A549 (cell line): ENCODE measurements around the gene MAP2K6. TPM values are rescaled to one million over a fixed set of nuclear protein-coding genes. Genes with fewer than 3 reads are reported as not detected.

Experiments
- ATAC-seq, 2 experiments: fragments of 200-7000 bp in 1 of 2; fragments of >200 bp in 1 of 2; cut with Nextera tagmentation in 1 of 2; cut with Tn5 transposase in 1 of 2; 3 replicates each; pipeline versions ENCODE4 v1.8.0 to v1.9.1; 2018 to 2020; ENCODE audit warnings: mild to moderate bottlenecking in 1 of 2, moderate library complexity in 1 of 2
- CTCF ChIA-PET: fragments of 300-600 bp; sonication (Branson Sonifier 250); formaldehyde crosslinking; extraction: SDS; loops from one replicate; lab custom pipeline; 2021; ENCODE audit warnings: antibody characterized with exemption, inconsistent platforms; lab: Yijun Ruan, JAX
- POLR2A ChIA-PET: fragments of 350-600 bp; formaldehyde crosslinking; extraction: SDS; loops from one replicate; lab custom pipeline; 2021; ENCODE audit warnings: antibody characterized with exemption, inconsistent platforms; lab: Yijun Ruan, JAX
- DNase-seq, 2 experiments: peaks; one replicate each; pipeline versions ENCODE4 v3.0.0 to v3.0.0-alpha.2; 2011 to 2016; ENCODE audit warnings: low read depth in 1 of 2, low spot score in 1 of 2
- FAIRE-seq: peaks from 2 replicates; lab custom pipeline; 2011; peaks lifted over from hg19 to GRCh38; lab: Jason Lieb, UNC
- H3K27ac ChIP-seq, 2 experiments: fragments of >200 bp; sonication (Bioruptor Twin); formaldehyde crosslinking; 3 replicates each; pipeline ENCODE4 v1.5.1; 2016 to 2017
- H3K4me1 ChIP-seq: fragments of >200 bp; sonication (Bioruptor Twin); formaldehyde crosslinking; 3 replicates; pipeline ENCODE4 v1.6.1; 2016
- H3K4me2 ChIP-seq: fragments of >200 bp; sonication (Bioruptor Twin); formaldehyde crosslinking; 3 replicates; pipeline ENCODE4 v1.6.1; 2016
- H3K4me3 ChIP-seq: fragments of >200 bp; sonication (Bioruptor Twin); formaldehyde crosslinking; 3 replicates; pipeline ENCODE4 v1.5.1; 2016
- H3K9me3 ChIP-seq: fragments of >200 bp; sonication (Bioruptor Twin); formaldehyde crosslinking; 3 replicates; pipeline ENCODE4 v1.6.1; 2016
- CBX2 ChIP-seq: fragments of 200-600 bp; sonication (generic); IDR thresholded peaks from 2 replicates; pipeline ENCODE4 v1.6.1; 2016; ENCODE audit warnings: low read depth, mild to moderate bottlenecking, borderline replicate concordance
- CEBPB ChIP-seq, 2 experiments: fragments of >200 bp in 1 of 2; sonication (Bioruptor Twin) in 1 of 2; formaldehyde crosslinking in 1 of 2; IDR thresholded peaks; 2 replicates each; pipeline ENCODE4 v1.6.1; 2012 to 2016
- CHD4 ChIP-seq: fragments of 200-600 bp; sonication (generic); IDR thresholded peaks from 2 replicates; pipeline ENCODE4 v1.6.1; 2016; ENCODE audit warnings: antibody characterized with exemption, mild to moderate bottlenecking, borderline replicate concordance
- FOSB ChIP-seq: fragments of 250-450 bp; sonication (Bioruptor Pico); IDR thresholded peaks from 2 replicates; pipeline ENCODE4 v1.5.0; 2020; ENCODE audit warnings: mild to moderate bottlenecking, moderate library complexity
- FOSL2 ChIP-seq, 2 experiments: fragments of 450-650 bp in 1 of 2; fragments of >200 bp in 1 of 2; sonication (Bioruptor Twin) in 1 of 2; formaldehyde crosslinking; IDR thresholded peaks; 2 replicates each; pipeline versions ENCODE4 v1.5.0 to v1.6.1; 2016 to 2020; ENCODE audit warnings: mild to moderate bottlenecking in 1 of 2, moderate library complexity in 1 of 2
- GATA3 ChIP-seq: IDR thresholded peaks from 2 replicates; pipeline ENCODE4 v1.6.1; 2012; ENCODE audit warnings: borderline replicate concordance
- HDAC2 ChIP-seq: fragments of 200-600 bp; sonication (generic); IDR thresholded peaks from 2 replicates; pipeline ENCODE4 v1.6.1; 2016
- HEYL ChIP-seq: fragments of 250-450 bp; sonication (Bioruptor Pico); IDR thresholded peaks from 2 replicates; pipeline ENCODE4 v1.8.0; 2021; ENCODE audit warnings: mild to moderate bottlenecking, moderate library complexity
- HOXB5 ChIP-seq: fragments of 250-450 bp; sonication (Bioruptor Pico); IDR thresholded peaks from 2 replicates; pipeline ENCODE4 v1.5.0; 2020; ENCODE audit warnings: mild to moderate bottlenecking, moderate library complexity
- MAFK ChIP-seq: fragments of 450-650 bp; IDR thresholded peaks from 2 replicates; pipeline ENCODE4 v1.6.1; 2014; ENCODE audit not compliant: partially characterized antibody
- MYC ChIP-seq: IDR thresholded peaks from 2 replicates; pipeline ENCODE4 v1.6.1; 2012; ENCODE audit warnings: mild to moderate bottlenecking, inconsistent platforms, low read length, improper control_type of control experiment, borderline replicate concordance
- NFE2L2 ChIP-seq: fragments of 150-350 bp; conservative IDR thresholded peaks from 2 replicates; pipeline ENCODE4 v1.6.1; 2014; ENCODE audit warnings: low read length
- PHF8 ChIP-seq: fragments of 200-600 bp; sonication (generic); IDR thresholded peaks from 2 replicates; pipeline ENCODE4 v1.6.1; 2016; ENCODE audit warnings: low read depth, mild to moderate bottlenecking, antibody characterized with exemption, moderate library complexity, borderline replicate concordance
- POLR2A ChIP-seq: IDR thresholded peaks from 2 replicates; pipeline ENCODE4 v1.6.1; 2012; ENCODE audit warnings: mild to moderate bottlenecking, low read length
- POLR2AphosphoS2 ChIP-seq: conservative IDR thresholded peaks from 2 replicates; pipeline ENCODE4 v1.6.1; 2012; ENCODE audit warnings: low read length, improper control_type of control experiment, inconsistent platforms
- RFX5 ChIP-seq: fragments of 450-650 bp; IDR thresholded peaks from 2 replicates; pipeline ENCODE4 v1.7.1; 2014; ENCODE audit warnings: antibody characterized with exemption, mild to moderate bottlenecking, moderate library complexity
- TFCP2L1 ChIP-seq: fragments of 250-450 bp; sonication (Bioruptor Pico); IDR thresholded peaks from 2 replicates; pipeline ENCODE4 v1.5.0; 2021; ENCODE audit warnings: mild to moderate bottlenecking
- TP53 ChIP-seq: fragments of 250-450 bp; sonication (Bioruptor Pico); IDR thresholded peaks from 2 replicates; pipeline ENCODE4 v1.5.0; 2021; ENCODE audit warnings: mild to moderate bottlenecking, moderate library complexity
- ZC3H11A ChIP-seq: fragments of 450-650 bp; IDR thresholded peaks from 2 replicates; pipeline ENCODE4 v1.6.1; 2014; ENCODE audit warnings: antibody characterized with exemption, mild to moderate bottlenecking
- ZFP36 ChIP-seq: fragments of 450-650 bp; IDR thresholded peaks from 2 replicates; pipeline ENCODE4 v1.6.1; 2014; ENCODE audit warnings: borderline replicate concordance; ENCODE audit not compliant: partially characterized antibody
- ZNF302 ChIP-seq: fragments of 250-450 bp; sonication (Bioruptor Pico); IDR thresholded peaks from 2 replicates; pipeline ENCODE4 v1.9.0; 2021; ENCODE audit warnings: inconsistent platforms, mild to moderate bottlenecking, moderate library complexity
- WGBS: methylation state at CpG from one replicate; pipeline ENCODE4 v1.1.6; 2017; ENCODE audit errors: missing lambda C conversion rate; 5-methylcytosine and 5-hydroxymethylcytosine counted together
- polyA plus RNA-seq, 4 experiments: library from polyadenylated mRNA; depleted of rRNA in 3 of 4; stranded (reverse); fragments of >200 nt; fragmentation: RNase III in 1 of 4; extraction: RNeasy Plus Mini Kit Qiagen cat#74134 plus additional on column Dnase treatment in 1 of 4; gene quantifications; 2 replicates in 3 of 4; 3 replicates in 1 of 4; pipeline ENCODE4 v1.2.3, GENCODE V29; 2011 to 2017
- TF ChIP-seq, protein P1 (sequence below): fragments of >200 bp; sonication (Bioruptor Twin); formaldehyde crosslinking; IDR thresholded peaks from 2 replicates; pipeline ENCODE4 v1.6.1; 2016

MAP2K6 gene
- polyA plus RNA-seq, 2 of the 4 experiments (the other 2 are of a cell fraction), result 20.2 to 20.7 TPM

- TF ChIP-seq CHD4, result no peak
- TF ChIP-seq NFE2L2, result no peak
- TF ChIP-seq PHF8, result no peak
- no peak for TF ChIP-seq TP53
- TF ChIP-seq, all 56 proteins: peak for 0
Observed at GRCh38 chr17:69558796-69559195, 144.3 kb downstream of the MAP2K6 start (continued).

DNA sequence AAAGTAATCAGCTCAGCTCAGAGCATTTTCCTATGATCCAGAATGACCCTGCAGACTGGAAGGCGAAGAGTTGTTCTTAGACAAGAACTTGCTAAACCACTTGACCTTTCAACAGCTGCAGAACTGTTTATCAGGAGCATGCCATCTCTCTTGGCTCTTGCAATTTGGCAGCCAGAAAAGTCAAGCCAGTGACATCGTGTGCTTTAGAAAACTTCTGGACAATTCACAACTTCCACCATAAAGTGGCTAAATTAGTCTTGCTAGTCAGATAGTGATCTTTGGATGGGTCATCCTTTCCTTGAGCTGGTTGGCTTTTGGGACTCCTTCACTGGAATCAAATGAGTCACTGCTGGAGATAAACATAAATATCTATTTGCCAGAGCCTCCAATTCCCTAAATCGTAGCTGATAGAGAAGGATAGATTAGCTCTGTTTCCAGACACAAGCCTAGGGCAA, 146.5 kb downstream of the MAP2K6 start:
- Histone ChIP-seq H3K4me2 (no peak overlapping the region), H3K4me3 (no peak overlapping the region), H3K4me1 (no peaks in the 10 kb centered on the region; the same call in 2 of the 3 replicates), H3K9me3 (no peaks in the 10 kb centered on the region), H3K27ac (no peak overlapping the region)
- DNase-seq (no peak), ATAC-seq (peak in 1 of 2 experiments; percentile 23; a peak in 1 of 6 replicates), FAIRE-seq (no peak)
- 43% methylated on average over 3 of the region's 3 CpGs for whole genome bisulfite sequencing
- TF ChIP-seq GATA3, result peak; percentile 32; the same call in 1 of the 2 replicates
- no peak for TF ChIP-seq HDAC2
- TF ChIP-seq FOSL2 (IDR thresholded peaks at IDR 0.05), result no peak
- TF ChIP-seq FOSL2 (CRISPR knock-in tag; IDR thresholded peaks at IDR 0.05), result 0 out of 2 replicates have a peak, but pooled peaks have one; percentile 7
- POLR2A ChIA-PET, result no interaction called here
- CTCF ChIA-PET, result interaction anchor here (1.0 to 2.0 kb wide), 5 partner anchors 9 to 1069 kb away, joined by 3 to 9 read pairs (median 6); no protein-coding TSS in a partner anchor

DNA sequence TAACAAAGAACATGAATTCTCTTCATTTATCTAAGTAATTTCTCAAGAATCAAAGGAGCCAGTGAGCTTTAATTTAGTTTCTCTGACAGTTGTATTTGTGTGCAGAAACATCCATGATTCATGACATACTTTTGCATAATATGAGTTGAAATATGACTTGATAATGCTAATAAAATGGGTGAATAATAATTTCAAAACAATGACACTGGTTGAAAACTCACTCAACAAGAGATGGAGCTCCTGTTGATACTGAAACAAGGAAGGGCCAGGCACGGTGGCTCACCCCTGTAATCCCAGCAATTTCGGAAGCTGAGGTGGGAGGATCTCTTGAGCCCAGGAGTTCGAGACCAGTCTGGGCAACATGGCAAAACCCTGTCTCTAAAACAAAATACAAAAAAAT, 147.0 kb downstream of the MAP2K6 start:
- Histone ChIP-seq H3K4me1 (no peaks in the 10 kb centered on the region; the same call in 2 of the 3 replicates), H3K9me3 (no peaks in the 10 kb centered on the region), H3K4me2 (no peak overlapping the region), H3K4me3 (no peak overlapping the region), H3K27ac (no peak overlapping the region)
- no peak for TF ChIP-seq PHF8
- TF ChIP-seq CEBPB (IDR thresholded peaks at IDR 0.05), result no peak
- TF ChIP-seq CBX2, result no peak
- no peak for TF ChIP-seq FOSB (CRISPR knock-in tag)
- no peak for TF ChIP-seq HEYL (CRISPR knock-in tag)
- TF ChIP-seq POLR2AphosphoS2, result no peak
- TF ChIP-seq ZC3H11A, result no peak
- TF ChIP-seq TP53, result no peak
- no peak for TF ChIP-seq ZNF302 (CRISPR knock-in tag)
- TF ChIP-seq MYC, result no peak
- no peak for TF ChIP-seq RFX5
- no peak for TF ChIP-seq MAFK
- TF ChIP-seq TFCP2L1 (CRISPR knock-in tag), result no peak
- no peak for TF ChIP-seq POLR2A
- TF ChIP-seq ZFP36, result no peak
- TF ChIP-seq HOXB5, result no peak
- TF ChIP-seq, protein P1, sequence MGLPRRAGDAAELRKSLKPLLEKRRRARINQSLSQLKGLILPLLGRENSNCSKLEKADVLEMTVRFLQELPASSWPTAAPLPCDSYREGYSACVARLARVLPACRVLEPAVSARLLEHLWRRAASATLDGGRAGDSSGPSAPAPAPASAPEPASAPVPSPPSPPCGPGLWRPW, result no peak
- FAIRE-seq, result no peak
- no peak for DNase-seq
- WGBS, result 49% methylated on average over 3 of the region's 3 CpGs
- ChIA-PET CTCF (interaction anchor here (1.0 to 2.0 kb wide), 4 partner anchors 17 to 1068 kb away, joined by 3 to 7 read pairs (median 6); no protein-coding TSS in a partner anchor), POLR2A (no interaction called here)
- ATAC-seq, result no peak

GRCh38 chr17:69565447-69565846, 150.9 kb downstream of the MAP2K6 start:
- TF ChIP-seq CEBPB (IDR thresholded peaks at IDR 0.05) (no peak), PHF8 (no peak)
- Histone ChIP-seq H3K27ac (no peak overlapping the region), H3K4me2 (no peak overlapping the region), H3K4me3 (no peak overlapping the region), H3K9me3 (no peaks in the 10 kb centered on the region), H3K4me1 (no peaks in the 10 kb centered on the region; the same call in 2 of the 3 replicates)
- 76% methylated on average over 7 of the region's 7 CpGs for WGBS
- FAIRE-seq (no peak), DNase-seq (no peak), ATAC-seq (no peak)
- ChIA-PET POLR2A (no interaction called here), CTCF (interaction anchor here (0.8 to 3.1 kb wide), 8 partner anchors 11 to 1064 kb away, joined by 3 to 15 read pairs (median 4); no protein-coding TSS in a partner anchor)
